Stimulated activated CD4-positive, alpha-beta T cell treated with anti-CD3 and anti-CD28 coated beads, Interleukin-1b, Interleukin-23, amount 100 ng/mL, for 24 hours (primary cell): ENCODE data around the gene GUCY2C.
"Not testable (repeated sequence)": the region's sequence is repeated elsewhere in the genome, so short reads cannot be mapped to it uniquely, and the experiment has no call there.

Experiments used
- DNase-seq, 4 experiments: peaks; one replicate each; pipeline ENCODE4 v3.0.0-alpha.2; 2020; ENCODE audit warnings: low read depth in 4 of 4, low spot score in 1 of 4

Gene GUCY2C

DNA sequence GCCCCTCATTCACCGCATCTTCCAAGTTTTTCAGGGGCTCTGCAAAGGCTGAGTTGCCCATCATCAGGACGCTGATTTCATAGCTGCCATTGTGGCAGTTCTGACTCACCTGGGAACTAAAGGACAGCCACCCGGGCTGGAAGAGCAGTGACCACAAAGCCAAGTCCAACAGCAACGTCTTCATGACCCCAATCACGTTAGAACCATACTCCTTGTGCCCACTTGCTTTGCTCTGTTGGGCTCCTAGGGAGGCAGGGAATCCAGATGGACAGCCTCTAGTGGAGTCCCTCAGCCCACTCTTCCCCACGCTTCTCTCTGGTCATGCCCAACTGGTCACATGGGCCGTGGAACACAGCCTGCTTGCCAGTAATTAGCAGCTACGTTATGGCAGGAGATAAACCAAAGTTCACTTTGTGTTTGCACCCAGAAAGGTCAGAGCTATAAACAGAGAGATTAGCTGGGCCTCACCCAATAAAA, at the start of gene GUCY2C:
Gene GUCY2C, minus strand, starts transcription at position 335 of the 477 bp plus-strand sequence. Its CDS starts 151 bp downstream, at position 184.
- no peak for DNase-seq

DNA sequence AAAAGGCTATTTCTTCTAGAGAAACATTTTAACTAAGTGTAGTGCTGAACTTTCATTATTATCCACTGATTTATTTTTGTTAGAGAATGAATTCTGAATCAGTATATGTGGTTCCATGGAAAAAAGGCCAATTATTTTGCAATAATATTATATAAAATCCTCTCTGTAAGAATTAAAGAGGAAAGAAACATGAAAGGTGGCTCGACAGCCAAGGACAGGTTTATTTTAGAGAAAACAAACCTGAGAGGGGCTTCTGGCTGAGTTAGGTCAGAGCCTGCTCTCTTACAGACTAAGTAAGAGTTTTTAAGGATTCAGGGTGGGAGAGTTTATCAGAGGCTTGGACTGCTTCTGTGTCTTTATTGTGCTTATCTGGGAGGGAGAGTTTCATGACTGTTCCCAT, 46.7 kb upstream of the GUCY2C start:
- DNase-seq: no peak

DNA sequence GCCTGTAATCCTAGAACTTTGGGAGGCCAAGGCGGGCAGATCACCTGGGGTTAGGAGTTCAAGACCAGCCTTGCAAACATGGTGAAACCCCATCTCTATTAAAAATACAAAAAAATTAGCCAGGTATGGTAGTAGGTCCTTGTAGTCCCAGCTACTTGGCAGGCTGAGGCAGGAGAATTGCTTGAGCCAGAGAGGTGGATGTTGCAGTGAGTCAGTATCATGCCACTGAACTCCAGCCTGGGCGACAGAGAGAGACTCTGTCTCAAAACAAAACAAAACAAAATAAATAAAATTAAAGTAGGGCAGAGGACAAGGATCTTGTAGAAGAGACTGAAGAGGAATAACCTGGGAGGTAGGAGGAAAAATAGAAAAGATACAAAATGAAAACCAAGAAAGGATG, 45.5 kb upstream of the GUCY2C start:
- DNase-seq: no peak

DNA sequence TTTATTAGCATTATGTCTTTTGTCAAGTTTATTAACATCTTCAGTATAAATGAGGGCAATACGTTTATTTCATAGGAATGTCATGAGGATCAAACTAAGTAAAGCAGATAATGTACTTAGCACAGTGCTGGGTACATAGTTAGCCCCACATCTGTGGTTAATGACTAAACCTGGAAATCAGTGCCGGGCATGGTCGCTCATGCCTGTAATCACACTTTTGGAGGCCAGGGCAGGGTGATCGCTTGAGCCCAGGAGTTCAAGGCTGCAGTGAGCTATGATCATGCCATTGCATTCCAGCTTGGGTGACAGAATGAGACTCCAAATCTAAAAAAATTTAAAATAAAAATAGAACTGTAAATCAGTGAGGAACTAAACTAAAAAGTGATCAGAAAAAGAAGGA, 44.8 kb upstream of the GUCY2C start:
- DNase-seq: no peak

DNA sequence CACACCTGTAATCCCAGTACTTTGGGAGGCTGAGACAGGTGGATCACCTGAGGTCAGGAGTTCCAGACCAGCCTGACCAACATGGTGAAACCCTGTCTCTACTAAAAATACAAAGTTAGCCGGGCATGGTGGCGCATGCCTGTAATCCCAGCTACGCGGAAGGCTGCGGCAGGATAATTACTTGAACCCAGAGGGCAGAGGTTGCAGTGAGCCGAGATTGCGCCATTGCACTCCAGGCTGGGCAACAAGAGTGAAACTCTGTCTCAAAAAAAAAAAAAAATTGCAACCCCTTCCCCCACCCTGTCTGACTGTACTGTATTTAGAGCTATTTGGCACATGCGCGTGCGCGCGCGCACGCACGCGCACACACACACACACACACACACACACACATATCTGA, 40.0 kb upstream of the GUCY2C start:
- DNase-seq: not testable (repeated sequence)

DNA sequence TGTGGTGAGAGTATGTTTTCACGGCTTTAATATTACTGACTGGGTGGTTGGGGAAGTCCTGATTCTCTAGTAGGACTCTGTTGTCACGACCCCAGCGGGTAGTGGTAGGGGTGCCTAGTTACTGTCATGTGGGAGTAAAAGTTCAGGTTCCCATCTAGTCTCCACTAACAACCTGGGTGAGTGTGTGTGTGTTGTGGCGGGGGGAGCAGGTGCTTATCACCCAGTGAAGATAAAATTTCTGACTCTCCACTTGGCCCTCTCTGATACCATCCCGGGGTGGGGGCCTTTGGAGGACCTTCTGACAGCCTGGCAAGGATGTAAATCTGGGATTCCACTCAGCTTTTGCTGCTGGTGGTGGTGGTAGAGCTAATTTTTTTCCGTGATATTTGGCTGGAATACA, 35.4 kb upstream of the GUCY2C start:
- DNase-seq: no peak

DNA sequence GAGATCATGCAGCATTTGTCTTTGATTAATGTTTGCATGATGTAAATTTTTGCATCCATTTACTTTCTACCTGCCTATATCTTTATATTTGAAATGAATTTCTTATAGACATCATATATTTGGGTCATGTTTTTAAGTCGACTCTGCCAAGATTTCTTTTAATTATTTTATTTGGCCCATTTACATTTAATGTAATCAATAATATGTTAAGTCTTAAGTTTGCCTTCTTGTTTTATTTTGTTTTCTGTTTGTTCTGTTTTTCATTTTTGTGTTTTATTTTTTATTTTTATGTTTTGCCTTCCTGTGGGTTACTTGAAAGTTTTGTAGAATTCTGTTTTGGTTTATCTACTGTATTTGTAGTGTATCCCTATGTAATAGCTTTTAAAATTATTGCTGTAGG, 33.2 kb upstream of the GUCY2C start:
- no peak for DNase-seq

DNA sequence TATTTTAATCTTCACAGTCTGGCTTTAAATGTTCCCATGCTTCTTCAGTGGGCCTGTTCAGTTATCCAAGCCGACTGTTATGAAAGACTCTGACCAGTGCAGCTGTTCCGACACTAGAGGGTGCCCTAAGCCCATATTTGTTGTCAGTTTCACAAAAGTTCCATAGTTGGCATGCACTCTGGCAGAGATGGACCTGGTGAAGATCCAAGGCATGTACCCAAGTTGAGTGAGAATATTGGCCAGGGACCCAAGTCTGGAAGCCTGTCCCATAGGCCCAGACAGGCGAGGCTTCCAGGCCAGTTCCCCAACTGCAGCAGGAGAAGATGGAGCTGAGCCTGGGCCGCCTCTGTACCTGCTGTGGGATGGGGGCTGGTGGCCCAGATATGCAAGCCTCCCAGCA, 27.4 kb upstream of the GUCY2C start:
- peak; percentile 19 to 31 (median 28) for DNase-seq

DNA sequence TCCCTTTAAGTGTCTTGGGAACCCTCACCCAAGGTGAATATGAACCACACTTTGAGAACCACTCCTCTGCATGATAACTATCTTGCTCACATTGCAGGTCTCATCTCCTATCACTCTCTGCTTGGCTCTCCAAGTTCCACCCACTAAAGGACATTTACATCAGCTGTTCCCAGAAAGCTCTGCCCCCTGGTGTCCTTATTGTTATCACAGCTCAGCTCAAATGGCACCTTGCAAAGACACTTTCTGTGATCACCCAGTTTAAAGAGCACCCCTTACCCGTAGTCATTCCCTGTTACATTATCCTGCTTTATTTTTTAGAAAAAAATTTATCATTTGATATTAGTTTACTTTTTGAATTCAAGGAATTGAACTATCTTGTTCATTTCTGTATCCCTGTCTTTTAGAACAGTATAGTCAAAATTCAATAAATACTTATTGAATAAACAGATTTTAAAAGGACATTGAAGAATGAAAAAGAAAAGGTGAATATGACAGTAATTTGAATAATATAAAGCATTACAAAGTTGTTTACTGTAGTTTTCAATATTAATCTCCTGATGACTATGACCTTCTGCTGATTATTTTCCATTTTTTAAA, 20.5 kb upstream of the GUCY2C start:
- DNase-seq: peak in 3 of 4 experiments; percentile 6 to 28 (median 14)

DNA sequence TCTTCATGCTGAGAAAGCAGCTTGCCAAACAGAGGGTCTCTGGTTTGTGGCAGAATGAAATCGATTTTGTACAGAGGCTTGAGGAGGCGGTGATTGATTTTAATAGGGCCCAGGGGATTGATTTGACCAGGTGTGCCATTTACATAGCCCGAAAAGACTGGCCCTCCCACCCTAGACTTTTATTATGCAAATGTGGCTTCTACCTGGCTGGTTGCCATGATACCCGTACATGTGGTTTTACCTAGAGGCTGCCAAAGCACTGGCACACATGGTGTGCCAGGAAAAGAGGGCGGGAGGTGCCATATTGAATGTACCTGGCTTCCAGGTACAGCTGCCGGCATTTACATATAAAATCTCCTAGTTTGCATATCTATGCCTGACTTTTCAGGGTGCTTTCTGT, 18.0 kb upstream of the GUCY2C start:
- no peak for DNase-seq

DNA sequence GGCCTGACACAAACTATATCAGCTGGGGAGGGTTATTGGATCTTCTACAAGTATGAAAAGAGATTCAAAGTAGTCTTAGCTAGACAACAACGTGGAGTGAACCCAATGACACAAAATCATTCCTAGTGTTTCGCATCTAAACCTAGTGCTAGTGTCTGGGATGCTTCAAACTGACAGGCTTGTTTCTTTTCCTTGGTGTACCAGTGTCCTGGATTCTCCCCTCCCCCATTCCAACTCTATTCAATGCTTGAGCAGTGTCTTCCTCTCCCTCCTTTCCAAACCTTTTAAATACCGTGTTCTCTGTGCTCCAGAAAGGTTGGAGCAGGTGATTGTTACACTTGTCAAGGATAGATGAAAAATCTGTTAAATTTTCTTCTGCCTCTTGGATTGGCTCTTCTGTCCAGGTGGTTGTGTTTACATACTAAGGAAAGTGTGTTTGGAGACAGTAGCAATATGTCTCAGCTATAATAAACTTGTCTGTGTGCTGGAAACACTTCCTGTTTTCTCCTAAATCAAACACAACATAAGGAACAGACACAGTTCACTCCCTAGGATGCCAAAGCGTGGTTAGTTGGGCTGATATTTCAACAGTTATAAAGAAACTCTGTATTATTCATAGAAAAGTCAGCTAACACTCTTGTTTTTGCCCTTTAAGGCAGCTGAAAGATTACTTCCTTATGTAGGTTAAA, 14.4 kb upstream of the GUCY2C start:
- no peak for DNase-seq

DNA sequence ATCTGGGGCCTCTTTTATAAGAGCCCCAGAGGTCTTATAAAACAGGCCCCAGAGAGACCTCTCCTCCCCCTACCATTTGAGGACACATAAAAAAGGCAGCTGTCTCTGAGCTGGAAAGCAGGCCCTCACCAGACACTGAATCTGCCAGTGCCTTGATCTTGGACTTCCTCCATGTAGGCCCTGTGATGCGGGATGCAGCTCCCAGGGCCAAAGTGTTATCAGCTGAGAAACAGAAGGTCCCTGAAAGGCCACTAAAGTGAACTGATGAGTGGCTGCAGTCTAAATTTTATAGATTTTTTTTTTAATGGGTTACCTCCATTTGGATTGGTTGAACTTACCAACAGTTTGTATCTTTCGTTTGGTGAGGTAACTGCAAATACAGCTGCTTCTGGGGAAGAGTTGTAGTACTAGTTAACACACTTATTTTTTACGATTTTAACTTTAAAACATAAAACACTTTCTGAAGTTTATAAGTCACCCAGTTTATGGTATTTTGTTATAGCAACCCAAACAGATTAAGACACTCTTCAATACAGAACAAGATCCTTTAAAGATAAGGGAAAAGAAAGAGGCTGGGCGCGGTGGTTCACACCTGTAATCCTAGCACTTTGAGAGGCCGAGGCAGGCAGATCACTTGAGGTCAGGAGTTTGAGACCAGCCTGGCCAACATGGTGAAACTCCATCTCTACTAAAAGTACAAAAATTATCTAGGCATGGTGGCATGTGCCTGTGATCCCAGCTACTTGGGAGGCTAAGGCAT, 5.6 kb upstream of the GUCY2C start:
- DNase-seq: no peak

DNA sequence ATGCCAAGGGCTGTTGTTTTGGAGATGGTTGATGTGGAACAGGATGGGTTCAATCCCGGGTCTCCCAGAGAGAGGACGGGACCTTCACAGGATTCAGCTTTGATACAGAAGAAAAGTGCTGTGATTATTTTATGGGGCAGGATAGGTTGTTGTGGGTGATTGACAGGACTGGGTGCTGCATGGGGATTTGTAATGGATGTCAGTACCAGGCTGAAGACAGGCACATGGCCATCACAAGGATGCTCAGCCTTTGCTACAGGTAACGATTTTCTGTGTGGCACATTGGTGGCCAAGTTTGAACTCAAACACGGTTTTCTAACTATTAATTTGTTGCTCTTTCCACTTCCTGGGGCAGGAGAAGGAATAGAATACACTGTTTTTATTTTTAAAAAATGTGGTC, 4.5 kb upstream of the GUCY2C start:
- DNase-seq: no peak

DNA sequence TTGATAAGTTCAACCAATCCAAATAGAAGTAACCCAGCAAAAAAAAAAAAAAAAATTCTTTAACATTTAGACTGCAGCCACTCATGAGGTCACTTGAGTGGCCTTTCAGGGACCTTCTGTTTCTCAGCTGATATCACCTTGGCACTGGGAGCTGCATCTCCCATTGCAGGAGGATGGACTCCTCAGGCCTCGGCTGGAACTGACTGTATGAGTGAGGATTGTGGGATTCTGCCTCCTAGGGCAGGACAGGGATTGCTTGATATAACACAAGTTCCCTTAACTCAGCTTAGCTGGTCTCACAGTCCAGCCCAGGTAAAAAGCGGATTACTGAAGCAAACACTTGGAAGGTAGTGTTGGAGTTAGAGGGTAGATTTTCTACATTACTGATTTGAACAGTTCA, 3.5 kb upstream of the GUCY2C start:
- no peak for DNase-seq

DNA sequence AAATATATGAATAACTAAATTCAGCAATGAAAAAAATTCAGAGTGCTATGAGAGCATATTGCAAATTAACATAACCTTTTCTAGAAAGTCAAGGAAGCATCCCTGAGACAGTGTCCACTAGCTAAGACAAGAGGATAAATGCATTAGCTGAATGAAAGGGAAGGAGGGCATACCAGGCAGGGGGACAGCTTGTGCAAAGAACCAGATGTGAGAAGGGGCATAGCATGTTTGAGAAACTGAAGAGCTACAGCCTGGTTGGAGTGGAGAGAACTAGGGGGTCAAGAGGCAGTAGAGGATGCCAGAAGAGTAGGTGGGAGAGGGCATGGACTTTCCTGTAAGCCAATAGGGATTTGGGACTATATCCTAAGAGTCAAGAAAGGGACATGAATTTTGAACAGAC, 2.2 kb upstream of the GUCY2C start:
- no peak for DNase-seq

DNA sequence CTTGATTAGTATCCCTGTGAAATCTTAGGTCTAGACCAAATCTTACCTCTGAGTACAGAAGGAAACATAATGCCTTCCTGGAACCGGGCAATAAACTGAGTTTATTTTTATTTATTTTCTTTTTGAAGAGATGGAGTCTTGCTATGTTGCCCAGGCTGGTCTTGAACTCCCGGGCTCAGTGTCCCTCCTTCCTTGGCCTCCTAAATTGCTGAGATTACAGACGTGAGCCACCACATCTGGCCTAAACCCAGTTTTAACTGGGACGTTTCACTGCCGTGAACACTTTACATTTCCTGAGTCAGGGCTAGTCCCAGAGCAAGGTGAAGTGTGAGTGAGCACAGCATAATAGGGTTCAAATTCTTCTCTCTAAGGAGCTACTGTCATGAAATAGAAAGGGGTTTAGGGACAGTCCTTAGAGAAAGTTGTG, 671 bp downstream of the GUCY2C start:
- DNase-seq: no peak

DNA sequence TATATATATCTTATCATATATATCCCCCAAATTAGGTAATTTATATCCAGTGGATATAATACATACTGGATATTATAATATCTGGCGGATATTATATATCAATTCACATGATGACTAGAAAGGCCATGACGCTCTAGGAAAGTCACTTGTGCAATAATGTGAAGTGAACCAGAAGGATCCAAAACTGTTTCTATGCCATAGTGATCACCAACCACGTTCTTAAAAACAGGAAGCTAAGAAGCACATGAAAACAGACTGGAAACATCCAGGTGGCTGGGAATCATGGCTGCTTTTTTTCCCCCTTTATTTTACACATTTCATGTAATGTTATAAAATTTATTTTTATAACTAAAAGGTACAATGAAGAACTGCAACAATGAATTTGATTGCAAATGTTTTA, 1.4 kb downstream of the GUCY2C start:
- no peak for DNase-seq

DNA sequence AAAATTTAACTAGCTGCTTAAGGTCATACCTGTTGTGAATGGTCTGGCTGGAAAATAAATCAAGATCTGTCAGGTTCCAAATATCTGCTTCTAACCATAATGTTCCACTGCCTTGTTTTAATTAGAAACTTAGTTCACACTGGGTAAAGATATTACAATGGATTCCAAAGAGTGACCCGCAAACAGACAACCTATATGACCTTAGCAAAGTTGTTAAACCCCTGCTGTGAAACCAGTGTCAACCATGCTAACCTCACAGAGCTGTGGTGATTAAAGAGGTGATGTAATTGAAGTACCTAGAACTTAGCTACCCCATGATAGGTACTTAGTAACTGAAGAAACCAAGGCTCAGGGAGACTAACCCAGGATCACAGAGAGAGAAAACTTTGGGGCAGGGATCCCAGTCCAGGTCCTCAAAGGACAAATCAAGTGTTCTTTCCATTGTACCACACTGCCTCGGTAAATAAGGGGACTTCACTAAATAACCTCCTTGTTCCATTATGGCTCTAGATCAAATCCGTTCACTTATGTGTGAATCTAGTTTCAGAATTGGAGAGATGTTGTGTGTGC, 2.2 kb downstream of the GUCY2C start:
- no peak for DNase-seq

DNA sequence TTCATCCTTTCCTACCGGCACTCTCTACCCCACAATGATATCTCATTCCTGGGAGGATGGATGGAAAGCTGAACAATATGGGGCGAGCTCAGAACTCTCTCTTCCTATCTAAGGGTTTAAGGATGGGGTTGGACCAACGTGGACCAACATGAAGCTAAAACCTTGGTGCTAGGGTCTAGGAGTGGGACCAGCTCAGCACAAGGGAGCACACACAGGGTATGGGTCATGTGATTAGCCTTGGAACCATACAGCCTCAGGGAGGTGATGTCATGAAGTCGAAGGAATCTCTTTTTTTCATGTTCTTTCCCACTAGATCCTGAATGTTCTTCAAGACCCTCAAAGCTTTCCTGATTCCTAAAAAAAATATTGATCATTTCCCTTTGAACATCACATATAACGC, 3.3 kb downstream of the GUCY2C start:
- no peak for DNase-seq

DNA sequence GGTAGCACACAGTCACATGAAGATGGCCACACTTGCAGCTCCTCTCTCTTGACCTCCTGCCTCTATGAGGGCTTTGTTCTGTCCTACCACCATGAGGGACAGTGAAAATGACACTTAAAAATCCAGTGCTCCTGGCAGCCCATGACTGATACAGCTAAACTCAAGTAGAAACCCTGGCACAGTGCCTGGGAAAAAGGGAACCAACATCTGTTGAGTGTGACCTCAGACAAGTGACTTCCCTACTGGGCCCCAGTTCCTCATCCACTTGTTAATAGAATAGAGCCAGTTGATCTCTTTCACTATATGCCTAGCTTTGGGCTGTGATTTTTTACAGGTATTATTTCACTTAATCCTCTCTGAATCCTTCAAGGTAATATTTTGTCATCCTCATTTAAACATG, 4.8 kb downstream of the GUCY2C start:
- no peak for DNase-seq

DNA sequence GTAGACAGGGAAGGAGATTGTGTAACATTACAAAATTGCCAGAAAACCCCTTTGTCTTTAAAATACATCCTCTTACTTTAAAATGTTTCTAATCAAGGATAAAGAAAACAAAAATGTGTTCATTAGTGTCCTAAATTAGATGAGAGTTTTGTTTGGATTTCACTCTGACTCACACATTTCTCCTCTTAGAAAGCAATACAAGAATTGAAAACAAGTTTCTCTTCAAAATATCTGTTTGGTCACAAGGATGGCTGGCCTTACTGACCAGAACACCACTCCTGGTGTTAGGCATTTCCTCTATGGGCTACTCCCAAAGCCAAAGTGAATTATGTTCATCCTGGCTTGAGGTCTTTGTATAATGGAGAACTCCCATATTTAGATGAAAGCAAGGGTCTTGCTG, 6.4 kb downstream of the GUCY2C start:
- DNase-seq: no peak

DNA sequence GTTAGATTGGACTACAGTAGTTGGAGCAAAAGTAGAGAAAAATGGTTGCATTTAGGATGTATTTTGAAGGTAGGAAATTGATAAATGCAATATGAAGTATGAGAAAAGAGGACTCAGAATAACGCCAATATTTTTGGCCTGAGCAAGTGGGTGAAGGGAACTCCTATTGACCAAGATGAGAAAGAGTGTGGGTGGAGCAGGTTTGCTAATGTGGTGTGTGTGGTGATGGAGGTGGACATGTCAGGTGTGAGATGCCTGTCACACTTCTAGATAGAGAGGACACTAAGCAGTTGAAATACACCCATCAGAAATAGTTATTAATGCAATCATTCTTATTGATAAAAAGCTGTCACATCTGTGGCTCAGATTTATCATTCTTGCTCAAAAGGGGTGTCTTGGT, 7.3 kb downstream of the GUCY2C start:
- no peak for DNase-seq
